HG03354 (cell line): ENCODE data around the gene NAA60.

Source experiments
- ATAC-seq: cut with Tn5 transposase; IDR thresholded peaks from one replicate; pipeline ENCODE4 v1.9.1; 2021; ENCODE audit warnings: mild to moderate bottlenecking; ENCODE audit not compliant: unreplicated experiment, poor library complexity, severe bottlenecking

Gene NAA60

DNA sequence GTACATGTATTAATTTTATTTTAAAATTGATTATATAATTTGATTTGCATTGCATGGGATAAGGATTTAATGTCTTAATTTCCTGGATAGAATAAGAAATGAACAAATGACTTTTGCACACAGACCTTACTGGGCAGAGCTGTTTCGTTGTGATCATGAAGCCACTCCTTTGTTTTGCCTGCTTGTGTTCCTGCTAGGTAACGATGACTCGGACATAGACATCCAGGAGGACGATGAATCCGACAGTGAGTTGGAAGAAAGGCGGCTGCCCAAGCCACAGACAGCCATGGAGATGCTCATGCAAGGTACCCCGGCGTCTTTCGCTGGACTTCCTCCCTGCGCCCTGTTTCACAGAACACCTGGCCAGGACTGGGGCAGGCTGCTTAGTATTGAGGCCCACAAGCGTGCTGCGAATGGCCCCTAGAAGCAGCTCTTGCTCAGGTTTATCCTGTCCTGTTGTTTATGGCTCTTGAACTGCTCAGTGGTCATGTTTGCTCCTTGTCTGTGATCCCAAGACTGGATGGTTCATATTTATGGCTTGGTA lies 87.0 kb downstream of the NAA60 start:
- ATAC-seq = no peak

DNA sequence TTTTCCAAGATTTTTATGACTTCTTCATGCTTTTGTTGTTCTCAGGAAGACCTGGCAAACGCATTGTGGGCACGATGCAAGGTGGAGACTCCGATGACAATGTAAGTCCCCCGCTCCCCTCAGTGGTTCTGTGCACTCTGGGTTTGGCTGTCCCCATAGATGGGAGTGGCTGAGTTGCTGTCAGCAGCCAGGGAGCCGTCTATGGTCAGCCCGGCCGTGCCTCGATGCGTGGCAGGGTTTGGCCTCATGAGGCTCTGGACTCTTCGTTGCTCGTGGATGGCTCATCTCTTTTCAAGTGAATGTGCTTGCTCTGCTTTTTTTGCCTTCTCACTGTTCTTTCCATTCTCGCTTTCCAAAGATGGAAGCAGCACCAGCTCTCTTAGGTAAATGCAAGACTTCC lies 89.3 kb downstream of the NAA60 start:
- ATAC-seq = no peak

DNA sequence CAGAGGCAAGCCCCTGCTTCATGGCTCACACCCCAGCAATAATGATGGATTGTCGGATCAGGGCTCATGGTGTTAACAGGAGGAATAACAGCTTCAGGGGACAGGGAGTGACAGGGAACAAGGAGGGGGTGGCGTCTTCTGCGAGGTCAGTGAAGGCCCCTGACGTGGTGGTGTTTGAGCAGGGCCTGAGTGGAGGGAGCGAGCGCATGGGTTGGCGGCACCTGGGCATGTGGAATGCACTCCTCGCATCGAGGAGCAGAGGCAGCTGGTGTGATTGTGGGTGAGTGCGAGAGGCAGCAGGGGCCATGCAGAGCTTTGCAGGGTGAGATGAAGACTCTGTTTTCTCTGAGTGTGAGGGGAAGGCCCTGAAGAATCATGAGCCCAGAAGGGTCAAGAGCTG lies 90.6 kb downstream of the NAA60 start:
- ATAC-seq = no peak

DNA sequence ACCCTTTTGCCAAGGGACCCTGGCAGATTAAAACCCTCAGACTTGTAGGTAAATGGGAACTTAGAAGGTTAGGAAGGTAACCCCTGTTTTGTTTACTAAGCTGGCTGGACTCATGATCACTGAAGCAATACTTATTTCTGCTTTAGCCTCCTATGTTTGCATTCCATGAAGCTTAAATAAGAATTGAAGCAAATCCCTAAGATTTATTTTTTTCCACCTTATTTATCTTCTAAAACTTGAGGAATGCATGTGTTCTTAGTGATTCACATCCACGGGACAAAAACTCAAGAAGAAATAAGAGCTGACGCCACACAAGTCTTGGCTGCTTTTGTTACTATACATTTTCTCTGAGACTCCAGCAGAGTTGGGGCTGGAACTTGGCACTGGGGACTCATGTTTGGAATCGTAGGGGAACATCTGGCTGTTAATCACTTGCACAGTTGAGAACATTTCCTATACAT lies 92.8 kb downstream of the NAA60 start:
- no peak for ATAC-seq
